T-helper 2 cell (primary cell): ENCODE measurements around the gene GAB2.
"Not testable (repeated sequence)": the region's sequence is repeated elsewhere in the genome, so short reads cannot be mapped to it uniquely, and the experiment has no call there.

Source experiments
- DNase-seq, 5 experiments: peaks; one replicate each; pipeline versions ENCODE4 v3.0.0 to v3.0.0-alpha.2; 2012 to 2022

GAB2 gene

GRCh38 chr11:78364128-78364751, 53.4 kb downstream of the GAB2 start:
- no peak for DNase-seq

DNA sequence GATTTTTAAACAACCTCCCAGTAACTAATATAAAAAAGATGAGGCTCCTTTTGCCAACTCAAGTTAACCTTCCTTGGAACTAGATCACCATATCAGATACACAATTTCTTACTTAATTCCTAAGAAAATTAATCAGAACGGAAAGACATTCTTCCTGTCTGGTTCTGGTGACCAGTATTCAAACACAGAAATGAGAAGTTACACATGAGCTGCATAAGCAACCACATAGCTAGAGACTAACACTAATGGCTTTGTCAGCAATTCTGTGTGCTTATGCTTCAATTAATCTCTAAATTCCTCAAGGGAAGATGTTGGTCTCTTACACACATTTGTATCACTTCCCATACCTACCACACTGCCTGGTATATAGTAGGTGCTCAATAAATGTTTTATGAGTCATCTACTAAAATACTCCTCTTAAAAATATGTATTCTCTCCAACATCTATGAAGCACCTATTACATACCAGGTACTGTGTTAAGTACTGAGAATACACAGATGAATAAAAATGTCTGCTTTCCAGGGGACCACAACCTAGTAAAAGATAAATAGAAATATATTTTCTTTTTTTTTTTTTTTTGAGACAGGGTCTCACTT, 54.5 kb downstream of the GAB2 start:
- DNase-seq, result peak in 1 of 5 experiments; percentile 49

- DNase-seq, result no peak
Measured at GRCh38 chr11:78361228-78361627, 56.4 kb downstream of the GAB2 start.

- DNase-seq, result no peak
Measured at GRCh38 chr11:78359921-78360320, 57.7 kb downstream of the GAB2 start.

DNA sequence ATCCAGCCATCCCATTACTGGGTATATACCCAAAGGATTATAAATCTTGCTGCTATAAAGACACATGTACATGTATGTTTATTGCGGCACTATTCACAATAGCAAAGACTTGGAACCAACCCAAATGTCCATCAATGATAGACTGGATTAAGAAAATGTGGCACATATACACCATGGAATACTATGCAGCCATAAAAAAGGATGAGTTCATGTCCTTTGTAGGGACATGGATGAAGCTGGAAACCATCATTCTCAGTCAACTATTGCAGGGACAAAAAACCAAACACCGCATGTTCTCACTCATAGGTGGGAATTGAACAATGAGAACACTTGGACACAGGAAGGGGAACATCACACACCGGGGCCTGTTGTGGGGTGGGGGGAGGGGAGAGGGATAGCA, 59.7 kb downstream of the GAB2 start:
- not testable (repeated sequence) for DNase-seq

- DNase-seq, result not testable (repeated sequence)
Measured at GRCh38 chr11:78357425-78357824, 60.2 kb downstream of the GAB2 start.

DNA sequence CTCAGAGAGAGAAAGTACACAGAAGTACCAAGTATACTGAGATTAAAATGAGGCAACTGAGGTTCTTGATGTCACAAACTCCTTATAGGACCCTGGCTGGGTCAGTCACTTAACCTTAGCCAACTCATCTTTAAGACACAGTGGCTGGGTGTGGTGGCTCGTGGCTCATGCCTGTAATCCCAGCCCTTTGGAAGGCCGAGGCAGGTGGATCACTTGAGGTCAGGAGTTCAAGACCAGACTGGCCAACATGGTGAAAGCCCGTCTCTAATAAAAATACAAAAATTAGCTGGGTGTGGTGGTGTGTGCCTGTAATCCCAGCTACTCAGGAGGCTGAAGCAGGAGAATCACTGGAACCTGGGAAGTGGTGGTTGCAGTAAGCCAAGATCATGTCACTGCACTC, 61.9 kb downstream of the GAB2 start:
- not testable (repeated sequence) for DNase-seq

- DNase-seq, result no peak
Measured at GRCh38 chr11:78355309-78355705, 62.3 kb downstream of the GAB2 start.

GRCh38 chr11:78354408-78355308, 63.0 kb downstream of the GAB2 start:
- DNase-seq, result no peak

DNA sequence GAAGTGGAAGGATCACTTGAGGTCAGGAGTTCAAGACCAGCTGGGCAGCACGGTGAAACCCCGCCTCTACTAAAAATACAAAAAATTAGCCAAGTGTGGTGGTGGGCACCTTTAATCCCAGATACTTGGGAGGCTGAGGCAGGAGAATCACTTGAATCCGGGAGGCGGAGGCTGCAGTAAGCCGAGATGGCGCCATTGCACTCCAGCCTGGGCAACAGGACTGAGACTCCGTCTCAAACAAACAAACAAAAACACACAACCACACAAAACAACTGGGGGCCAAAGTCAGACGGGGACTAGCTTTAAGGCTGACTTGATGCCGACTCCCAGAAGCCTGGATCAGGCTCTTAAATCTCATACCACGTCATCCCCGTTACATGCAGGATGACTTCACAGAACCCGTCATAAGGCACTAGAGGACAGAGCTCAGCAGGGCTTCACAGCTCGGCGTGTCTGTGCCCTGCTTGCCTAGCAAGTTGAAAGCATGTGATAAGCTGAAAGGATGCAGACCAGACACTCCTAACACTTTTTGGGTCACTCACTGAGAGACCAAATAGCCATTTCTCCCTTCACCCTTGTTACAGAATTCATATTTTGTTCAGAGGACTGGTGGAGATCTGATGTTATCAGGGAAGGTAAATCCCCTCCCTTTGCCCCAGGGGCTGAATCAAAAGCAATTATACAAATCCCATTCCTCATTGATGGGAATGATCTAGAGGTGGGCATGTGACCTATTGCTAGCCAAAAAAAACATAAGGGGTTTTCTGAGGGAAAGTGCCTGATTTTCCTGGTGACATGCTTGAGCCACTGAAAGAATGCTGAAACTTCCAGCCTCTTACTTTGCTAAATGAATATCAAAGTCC, 65.4 kb downstream of the GAB2 start:
- DNase-seq, result no peak

DNA sequence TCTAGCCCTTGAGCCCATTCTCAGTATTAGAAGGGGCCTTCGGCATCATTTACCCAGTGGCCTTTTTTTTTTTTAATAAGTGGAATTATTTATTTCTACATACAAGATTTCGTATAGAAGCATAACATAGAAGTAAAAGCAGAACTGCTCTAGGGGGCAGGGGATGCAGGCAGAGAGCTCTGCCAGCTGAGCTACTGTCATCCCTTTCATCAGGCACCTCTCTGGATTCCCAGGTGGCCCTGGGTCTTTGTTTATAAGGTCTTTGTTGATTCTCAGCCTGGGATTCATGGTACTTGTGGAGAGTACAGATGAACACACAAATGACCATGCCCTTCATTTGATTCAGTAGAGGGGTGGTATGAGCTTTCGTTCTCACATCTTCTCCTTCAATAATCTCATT, 66.4 kb downstream of the GAB2 start:
- no peak for DNase-seq

DNA sequence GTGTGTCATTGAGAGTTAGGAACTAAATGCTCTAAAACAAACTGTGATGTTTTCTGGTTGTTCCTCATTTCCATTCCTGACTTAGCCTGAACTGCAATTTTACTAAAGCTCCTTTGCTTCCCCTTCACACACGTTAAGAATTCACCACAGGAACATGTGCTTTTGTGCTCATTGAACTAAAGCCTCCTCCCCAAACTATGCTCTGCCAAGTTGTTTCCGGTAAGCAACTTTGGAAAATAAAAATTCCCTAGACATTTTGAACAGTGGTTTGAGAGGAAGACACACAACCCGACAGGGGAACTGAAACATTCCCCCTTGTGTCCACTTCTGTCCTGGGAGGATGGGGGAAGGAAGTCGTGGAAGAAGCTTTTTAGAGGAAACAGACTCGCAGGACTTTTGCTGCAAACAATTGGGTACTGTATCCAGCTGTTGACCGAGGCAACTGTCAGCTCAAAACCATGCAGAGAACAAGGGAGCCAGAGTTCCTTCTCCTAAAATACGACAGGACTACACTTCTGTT, 66.9 kb downstream of the GAB2 start:
- DNase-seq, result no peak

GRCh38 chr11:78350091-78350645, 67.5 kb downstream of the GAB2 start:
- no peak for DNase-seq

GRCh38 chr11:78349624-78350023, 68.0 kb downstream of the GAB2 start:
- no peak for DNase-seq

DNA sequence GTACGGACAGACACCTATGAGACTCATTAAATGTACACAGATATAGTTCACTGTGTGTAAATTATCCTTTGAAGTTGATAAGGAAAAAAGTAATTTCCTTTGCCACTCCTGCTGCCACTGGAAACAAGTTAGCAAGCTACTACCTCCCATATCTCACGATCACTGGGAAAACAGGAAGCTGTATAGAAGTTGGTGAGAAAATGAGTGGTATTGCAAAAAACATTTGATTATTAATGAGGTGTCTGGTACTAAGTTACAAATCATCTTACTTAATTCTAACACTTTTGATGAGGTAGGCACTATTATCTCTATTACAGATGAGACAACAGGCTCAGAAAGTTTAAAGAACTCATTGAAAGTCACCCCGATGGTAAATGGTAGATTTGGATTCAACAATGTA, 68.5 kb downstream of the GAB2 start:
- no peak for DNase-seq

GRCh38 chr11:78347956-78348355, 69.7 kb downstream of the GAB2 start:
- DNase-seq, result no peak

DNA sequence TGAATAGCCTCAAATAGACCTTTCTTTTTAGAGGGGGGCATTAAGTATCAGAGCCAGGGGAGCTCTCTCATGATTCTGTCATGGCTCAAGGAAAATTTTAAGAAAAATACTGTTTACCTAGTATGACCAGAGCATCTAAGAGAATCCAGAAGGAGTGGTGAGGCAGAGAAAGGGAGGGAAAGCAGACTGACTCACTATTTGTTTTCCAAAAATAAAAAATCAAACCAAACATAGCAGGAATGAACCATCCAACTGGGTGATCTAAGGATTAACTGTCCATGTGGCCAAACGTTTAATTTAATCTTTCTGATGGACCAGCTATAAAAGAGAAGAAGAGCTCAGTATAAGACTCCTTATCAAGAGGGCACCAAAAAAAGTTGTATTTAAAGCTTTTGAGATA, 70.8 kb downstream of the GAB2 start:
- DNase-seq, result no peak

DNA sequence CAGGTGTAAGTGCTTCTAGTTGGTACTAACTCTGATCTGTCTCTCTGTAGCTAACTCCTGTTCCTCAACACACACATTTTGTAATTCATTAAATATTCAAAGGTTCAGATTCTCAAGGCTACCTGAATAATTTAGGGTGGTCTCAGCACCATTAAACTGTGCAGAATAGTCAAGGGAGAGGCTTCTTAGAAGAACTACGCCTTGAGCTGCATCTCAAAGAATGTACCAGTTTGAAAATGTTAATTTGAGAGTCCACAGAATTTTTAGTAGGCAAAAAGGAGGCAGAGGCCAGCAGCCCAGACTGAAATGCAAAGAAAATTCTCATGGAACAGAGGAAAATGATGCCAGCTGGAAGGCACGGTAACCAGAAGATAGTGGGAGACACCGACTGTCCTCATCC, 72.2 kb downstream of the GAB2 start:
- no peak for DNase-seq

- no peak for DNase-seq
Measured at GRCh38 chr11:78344676-78345075, 72.9 kb downstream of the GAB2 start.

GRCh38 chr11:78344094-78344493, 73.5 kb downstream of the GAB2 start:
- DNase-seq, result no peak

GRCh38 chr11:78343303-78343702, 74.3 kb downstream of the GAB2 start:
- DNase-seq, result no peak

- no peak for DNase-seq
Measured at GRCh38 chr11:78341841-78342240, 75.8 kb downstream of the GAB2 start.
